Tibial nerve (tissue), 4 donors: ENCODE results near the gene EXPH5.

Experiments
- CTCF ChIP-seq, 5 experiments: fragments of 200-600 bp in 3 of 5; fragments of 450-650 bp in 2 of 5; sonication (generic) in 3 of 5; IDR thresholded peaks; one replicate each; pipeline ENCODE4 v1.5.1; 2016 to 2019; ENCODE audit warnings: antibody characterized with exemption in 5 of 5, mild to moderate bottlenecking in 3 of 5, moderate library complexity in 2 of 5
- EP300 ChIP-seq, 2 donors: sonication (generic); formaldehyde crosslinking; IDR thresholded peaks; one replicate each; pipeline ENCODE4 v1.6.1; 2017; ENCODE audit warnings: antibody characterized with exemption in 2 of 2, mild to moderate bottlenecking in 1 of 2
- POLR2A ChIP-seq, 2 donors: fragments of 450-650 bp; IDR thresholded peaks; one replicate each; pipeline ENCODE4 v1.6.1; 2017; ENCODE audit warnings: antibody characterized with exemption in 2 of 2, mild to moderate bottlenecking in 2 of 2, moderate library complexity in 2 of 2

DNA sequence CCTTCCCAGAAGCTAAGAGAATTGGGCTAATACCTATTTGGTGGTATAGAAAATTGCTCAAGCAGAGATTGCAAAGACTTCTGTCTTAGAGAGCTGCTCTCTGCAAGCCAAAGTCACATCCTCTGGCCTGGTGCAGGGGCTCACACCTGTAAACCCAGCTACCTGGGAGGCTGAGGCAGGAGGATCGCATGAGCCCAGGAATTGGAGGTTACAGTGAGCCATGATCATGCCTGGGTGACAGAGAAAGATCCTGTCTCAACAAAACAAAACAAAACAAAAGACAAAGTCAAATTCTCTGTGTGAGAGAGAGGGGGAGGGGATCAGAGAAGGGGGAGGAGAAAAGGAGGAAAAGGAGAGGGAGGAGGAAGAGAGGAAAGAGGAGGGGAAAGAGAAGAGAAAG is 15.0 kb upstream of the EXPH5 start:
- no peak for TF ChIP-seq CTCF (IDR thresholded peaks at IDR 0.05)
- TF ChIP-seq POLR2A (IDR thresholded peaks at IDR 0.05), result no peak
- no peak for TF ChIP-seq EP300 (IDR thresholded peaks at IDR 0.05)
